Stimulated activated CD4-positive, alpha-beta T cell treated with anti-CD3 and anti-CD28 coated beads, Interleukin-1b, Interleukin-23, amount 100 ng/mL, for 1 hour (primary cell): ENCODE data around the gene AWAT2.

Experiments used
- DNase-seq, 2 donors: peaks; one replicate each; pipeline ENCODE4 v3.0.0-alpha.2; 2020; ENCODE audit warnings: low read depth in 2 of 2

AWAT2 gene

DNA sequence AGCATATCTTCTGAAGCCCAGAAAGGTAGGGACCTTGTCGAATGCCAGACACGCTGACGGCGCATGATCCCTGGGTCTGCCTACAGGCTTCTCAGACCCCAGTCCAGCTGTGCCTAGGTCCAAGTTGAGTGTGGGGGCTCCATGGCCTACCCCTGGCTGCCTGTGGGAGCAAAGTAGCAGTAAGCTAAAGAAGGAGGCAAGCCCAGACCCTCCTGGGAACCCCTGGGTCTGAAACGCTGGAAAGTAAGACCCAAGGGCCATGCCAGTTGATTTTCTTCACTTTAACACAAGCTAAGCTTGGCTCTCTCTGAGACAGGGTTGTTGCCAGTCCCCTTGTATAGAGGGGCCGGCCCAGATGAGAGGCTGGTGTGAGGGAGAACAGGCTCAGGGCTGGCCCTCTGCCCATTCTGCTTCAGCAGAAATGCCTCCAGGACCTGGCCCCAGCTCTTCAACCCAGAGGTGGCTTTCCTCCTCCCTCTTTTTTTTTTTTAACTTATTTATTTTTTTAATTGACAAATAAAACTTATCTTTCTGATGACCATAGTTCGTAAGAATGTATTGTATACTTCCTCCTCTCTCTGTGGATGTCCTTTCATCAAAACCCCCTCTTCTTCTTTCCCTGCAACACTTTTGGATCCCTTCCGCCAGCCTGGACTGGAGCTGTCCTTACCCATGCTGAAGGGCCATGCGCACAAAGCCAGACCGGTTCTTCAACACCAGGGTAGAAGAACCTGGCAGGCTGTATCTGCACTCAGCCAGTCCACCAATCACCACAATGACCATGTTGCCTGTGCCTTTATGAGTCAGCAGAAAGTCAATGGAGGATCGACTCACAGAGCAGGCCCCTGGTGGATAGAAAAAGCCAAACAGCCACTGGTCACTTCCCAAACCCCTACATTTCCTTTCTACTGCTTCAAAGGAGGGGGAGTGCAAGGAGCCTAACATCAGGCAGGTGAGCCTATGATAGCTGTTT is 7.1 kb downstream of the AWAT2 start:
- DNase-seq = no peak

DNA sequence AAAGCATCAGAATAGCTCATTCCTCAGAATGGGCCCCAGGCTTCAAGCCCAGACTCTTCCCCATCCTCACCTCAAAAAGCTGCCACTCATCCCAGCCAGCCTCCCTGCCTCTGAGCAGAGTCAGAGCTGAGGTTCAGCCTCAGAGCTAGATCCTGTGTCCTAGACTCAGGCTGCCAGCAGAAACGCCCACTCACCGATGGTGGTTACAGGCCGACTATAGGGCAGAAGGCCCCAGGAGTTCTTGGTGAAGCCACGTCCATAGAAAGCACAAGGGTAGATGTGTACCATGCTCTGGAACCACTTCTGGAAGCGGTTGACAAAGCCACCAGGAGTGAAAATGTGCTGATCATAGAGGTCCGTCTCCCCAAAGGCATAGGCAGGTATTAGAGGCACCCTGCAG is 7.7 kb downstream of the AWAT2 start:
- DNase-seq = no peak

DNA sequence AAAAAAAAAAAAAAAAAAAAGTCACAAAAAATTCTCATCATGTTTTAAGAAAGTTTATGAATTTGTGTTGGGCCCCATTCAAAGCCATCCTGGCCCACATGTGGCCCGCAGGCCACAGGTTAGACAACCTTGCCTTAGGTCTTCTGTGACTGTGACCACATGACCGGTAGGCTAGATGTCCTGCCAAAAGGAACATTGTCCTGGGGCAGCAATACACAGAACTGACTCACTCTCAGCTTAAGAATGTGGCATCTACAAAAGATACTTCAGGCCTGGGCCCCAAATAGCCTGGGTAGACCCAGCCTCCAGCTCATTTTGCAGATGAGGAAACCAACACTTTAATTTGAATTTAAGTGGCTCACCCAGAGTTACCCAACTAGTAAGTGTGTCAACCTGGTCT is 10.0 kb downstream of the AWAT2 start:
- no peak for DNase-seq

DNA sequence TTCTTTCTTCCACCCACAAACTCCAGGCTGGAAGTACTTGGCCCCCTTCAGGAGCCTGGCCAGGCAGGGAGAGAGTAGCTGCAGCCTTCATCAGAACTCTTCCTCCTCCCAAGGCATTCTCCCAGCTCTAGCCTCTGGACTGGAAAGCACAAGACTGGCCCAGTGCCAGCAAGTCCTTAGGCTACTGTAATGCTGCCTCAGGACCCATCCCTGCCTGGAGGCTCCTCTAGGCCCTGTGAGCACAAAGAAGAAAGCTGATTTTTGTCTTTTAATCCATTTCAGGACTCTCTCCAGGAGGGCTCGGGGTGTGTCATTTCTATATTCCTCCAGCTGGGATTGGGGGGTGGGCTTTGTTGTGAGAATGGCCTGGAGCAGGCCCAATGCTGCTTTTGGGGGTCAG is 10.8 kb downstream of the AWAT2 start:
- DNase-seq = no peak

DNA sequence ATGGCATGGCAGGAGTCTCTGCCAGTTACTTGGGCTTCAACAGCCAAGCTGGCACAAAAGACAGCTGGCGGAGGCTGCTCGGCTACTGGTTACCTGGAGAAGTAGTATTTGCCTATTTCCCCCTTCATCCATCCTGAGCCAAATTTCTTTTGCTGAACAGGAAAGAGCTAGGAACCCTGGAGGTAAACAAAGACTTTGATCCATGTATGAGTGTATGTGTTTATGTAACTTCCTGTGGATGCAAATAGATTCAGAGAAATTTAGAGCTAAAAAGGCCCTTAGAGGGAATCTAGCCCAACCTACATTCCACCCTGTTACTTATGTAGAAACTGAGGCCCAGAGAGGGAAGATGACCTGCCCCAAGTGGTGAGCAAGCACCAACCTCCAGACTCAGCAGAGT is 11.2 kb downstream of the AWAT2 start:
- no peak for DNase-seq

DNA sequence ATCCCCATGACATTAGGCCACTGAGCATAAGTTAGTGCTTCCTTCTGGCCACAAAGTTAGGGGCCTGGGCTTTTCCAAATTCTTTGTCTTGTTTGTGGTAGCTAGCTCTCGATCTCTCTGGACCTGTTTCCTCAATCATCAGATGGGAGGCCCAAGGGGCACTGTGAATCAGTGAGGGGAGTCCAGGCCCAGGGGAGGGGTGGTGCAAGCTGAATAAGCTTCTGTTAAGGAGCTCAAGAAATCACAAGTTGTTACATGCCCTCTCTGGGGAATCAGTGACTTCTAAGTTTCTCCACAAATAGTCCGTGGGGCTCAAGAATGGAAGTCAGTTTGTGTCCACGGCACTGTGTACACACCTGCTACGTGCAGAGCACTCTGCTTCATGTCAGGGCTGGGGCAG is 15.1 kb downstream of the AWAT2 start:
- DNase-seq = no peak

DNA sequence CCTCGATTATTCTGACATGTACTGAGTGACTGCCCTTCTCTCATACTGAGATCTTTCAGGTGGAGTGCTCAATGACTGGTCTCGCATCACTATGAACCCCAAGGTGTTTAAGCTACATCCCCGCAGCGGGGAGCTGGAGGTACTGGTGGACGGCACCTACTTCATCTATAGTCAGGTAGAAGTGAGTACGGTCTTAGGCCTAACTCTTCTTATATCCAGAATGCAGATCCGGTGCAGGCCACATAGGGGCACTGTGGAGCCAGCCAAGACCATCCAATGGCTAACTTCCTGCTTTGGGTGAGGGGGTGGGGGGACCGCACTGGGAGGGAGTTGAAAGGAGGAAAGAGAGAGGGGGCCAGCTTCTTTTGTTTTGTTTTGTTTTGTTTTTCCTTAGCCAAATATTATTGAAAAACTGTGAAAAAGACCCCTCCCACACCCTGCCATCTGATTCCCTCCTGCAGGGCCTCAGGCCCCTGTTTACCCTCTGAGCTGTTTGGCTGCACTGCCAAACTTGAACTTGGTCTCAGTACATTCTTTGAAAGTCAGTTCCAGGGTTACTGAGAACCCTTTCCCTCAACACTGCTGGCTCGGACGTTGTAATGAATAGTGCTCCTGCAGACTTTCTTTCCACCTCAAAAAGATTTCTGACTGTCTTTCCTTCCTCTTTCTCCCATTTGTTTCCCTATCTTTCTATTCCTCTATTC is 16.2 kb downstream of the AWAT2 start:
- DNase-seq = no peak

DNA sequence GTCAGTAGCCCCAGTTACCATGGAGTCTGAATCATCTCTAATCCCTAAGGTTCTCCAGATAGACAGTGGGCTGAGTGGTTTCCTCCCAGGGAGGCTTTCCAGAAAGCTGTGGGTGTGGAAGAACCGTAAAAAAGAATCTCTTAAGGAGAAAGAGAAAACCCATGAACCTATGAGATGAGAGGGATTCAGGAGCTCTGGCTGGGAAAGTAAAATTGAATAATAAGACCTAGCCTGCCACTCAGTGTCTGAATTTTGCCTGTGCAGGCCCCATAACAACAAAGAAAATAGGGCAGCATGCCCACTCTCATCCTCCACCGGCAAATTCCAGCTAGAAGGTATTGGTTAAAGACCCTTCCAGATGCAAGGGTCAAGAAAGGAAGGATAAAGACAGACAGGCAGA is 16.9 kb downstream of the AWAT2 start:
- DNase-seq = no peak

DNA sequence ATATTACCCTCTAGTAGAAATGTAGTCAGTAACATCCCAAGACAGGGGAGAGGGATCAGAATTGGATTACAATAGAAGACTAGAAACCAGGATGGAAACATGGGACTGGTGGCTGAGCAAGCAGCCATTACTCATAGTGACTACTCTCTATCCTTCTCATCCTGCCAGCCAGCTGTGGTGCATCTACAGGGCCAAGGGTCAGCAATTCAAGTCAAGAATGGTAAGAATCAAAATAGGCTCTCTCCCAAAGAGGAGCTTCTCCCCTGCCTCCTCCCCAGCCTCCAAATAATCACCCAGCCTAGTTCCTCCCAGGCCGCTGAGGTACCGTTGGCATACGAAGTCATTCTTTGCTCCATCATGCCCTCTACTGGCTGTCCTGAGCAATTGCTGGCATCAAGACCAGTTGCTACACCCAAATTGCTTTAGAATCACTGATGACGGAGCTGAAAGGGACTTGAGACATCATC is 19.4 kb downstream of the AWAT2 start:
- peak; percentile 1 for DNase-seq

DNA sequence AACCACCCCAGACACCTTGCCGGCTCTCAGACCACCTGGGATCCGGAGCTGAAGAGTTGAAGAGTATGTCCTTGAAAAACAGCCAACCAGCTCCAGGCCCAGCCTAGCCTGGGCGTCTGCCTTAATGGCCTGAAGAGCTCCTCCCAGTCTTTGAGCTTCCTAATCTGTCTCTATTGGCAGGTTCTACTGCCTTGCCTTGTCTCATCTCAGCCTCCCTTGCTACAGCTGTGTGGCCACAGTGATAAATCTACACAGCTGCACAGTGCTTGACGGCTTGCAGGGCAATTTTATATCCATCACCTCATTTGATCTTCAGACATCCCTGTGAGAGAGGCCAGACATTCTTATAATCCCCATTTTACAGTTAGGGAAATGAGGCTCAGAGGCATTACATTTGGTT is 19.9 kb downstream of the AWAT2 start:
- no peak for DNase-seq

DNA sequence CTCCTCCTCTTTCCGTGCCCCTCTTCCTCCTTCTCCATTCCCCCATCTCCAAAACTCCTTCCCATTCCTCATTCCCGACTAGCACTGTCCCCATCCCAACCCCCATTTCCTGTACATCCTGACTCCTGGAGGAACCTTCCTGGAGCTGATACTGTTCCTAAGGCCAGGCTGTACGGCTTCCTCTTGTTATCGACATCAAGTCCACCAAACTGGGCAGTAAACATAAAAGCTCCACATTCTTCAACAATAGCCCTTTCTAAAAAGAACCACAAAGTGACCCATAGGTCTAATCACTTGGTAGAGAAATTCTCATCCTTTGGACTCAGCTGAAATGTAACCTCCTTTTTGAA is 22.9 kb downstream of the AWAT2 start:
- DNase-seq = no peak

DNA sequence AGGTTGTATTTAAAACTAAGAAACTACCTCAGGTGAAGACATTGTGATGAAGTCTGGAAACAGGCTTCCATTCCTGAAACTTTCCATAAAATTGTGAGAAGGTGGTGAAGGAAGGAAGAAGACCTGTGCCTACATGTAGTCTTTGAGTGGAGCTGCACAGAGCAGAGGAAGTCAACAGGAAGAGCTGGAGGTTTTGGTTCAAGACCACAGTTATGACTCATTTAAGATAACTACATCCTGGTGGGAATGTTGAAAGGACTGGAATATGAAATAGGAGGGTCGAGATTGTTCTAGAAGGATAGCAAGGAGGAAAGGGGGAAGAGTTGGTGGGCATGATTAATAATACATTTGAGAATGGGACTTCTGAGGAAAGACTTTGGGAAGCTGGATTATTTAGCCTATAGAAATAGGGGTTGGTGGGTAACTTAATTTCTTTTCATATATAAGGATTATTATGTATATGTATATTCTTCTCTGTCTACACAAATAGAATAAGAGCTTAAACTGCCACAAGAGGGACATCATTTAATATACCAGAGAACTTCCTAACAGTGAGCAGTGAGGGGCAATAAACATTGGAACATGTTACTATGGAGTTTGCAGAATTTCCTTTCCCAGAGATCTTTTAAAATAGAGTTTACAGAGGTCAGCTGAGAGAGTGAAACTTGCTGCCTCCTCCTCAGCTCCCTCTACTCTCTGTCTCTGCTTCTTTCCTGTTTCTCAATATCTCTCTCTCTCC is 23.5 kb downstream of the AWAT2 start:
- DNase-seq = no peak

DNA sequence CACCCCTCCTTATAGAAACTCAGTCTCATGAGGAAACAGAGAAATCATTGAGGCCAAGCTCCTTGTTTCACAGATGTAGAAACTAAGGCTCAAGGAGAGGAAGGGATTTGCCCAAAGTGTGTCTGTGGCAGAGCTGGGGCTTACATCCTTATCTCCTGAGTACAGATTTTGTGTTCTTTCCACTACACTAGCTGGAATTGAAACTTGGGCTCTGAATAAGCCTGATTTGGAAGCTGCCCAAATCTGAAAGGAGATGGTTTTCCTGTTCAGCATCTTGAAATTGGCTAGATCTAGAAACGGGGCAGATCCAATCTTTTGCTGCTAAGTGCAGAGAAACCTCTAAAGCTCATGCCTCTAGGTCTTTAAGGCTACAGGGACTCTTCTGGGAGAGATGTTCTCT is 24.3 kb downstream of the AWAT2 start:
- no peak for DNase-seq

DNA sequence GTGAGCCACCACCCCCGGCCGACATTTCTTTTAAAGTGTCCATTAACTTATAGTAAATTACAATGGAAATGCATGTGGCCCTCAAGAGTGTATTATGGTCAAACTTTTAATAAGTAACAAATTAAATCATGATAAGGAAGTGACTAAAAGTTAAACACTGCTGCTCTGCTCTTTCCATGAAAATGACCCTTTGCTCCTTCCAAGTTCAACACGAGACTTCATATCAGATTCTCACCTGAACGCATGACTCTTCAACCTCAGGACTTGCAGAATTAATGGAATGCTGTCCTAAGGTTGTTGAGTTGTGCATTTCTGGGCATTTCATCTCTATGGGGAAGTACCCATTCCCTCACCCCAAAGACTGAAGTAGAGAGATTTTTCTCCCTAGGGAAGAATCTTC is 27.1 kb downstream of the AWAT2 start:
- no peak for DNase-seq

DNA sequence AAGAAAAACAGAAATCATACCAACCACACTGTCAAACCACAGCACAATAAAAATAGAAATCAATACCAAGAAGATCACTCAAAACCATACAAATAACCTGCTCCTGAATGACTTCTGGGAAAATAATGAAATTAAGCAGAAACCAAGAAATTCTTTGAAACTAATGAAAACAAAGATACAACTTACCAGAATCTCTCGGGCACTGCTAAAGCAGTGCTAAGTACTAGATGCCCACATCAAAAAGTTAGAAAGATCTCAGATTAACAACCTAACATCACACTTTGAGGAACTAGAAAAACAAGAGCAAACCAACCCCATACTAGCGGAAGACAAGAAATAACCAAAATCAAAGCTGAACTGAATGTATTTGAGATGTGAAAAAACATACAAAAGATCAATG is 33.2 kb downstream of the AWAT2 start:
- DNase-seq = no peak

DNA sequence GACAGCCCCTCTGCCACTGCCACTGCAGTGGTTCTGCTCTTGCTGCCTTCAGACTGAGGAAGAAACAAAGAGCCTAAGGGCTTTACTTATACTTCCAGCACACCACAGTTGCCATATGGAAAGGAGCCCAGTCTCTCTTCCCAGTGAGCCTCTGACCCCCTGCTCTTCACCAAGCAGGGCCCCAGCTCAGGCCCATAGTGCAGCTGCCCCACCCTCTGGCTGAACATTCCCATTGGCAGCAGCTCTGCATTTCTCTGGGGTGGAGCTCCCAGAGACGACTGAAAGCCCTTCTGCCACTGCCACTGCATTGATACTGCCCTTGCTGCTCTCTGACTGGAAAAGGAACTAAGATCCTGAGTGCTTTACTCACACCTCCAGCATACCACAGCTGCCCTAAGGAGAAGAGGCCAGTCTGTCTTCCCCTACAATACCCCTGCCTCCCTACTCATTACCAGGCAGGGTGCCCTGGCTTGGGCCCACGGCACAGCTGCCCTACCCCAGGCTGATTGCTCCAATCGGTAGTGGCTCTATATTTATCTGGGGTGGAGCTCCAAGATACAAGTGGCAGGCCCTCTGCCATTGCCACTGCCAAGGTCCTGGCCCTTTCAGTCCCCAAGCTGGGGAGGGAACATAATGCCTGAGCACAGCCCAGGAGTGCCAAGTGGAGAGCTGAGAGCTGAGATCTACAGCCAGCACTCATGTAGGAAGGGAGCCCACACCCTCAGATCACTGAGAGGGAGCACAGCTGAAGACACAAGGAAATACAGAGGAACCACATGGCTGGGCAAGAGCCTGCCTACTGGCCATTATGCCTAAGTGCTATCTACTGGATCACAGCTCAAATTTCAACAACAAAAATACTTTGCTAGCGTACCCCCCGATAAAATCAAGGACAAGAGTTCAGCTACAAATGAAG is 36.0 kb downstream of the AWAT2 start:
- no peak for DNase-seq

DNA sequence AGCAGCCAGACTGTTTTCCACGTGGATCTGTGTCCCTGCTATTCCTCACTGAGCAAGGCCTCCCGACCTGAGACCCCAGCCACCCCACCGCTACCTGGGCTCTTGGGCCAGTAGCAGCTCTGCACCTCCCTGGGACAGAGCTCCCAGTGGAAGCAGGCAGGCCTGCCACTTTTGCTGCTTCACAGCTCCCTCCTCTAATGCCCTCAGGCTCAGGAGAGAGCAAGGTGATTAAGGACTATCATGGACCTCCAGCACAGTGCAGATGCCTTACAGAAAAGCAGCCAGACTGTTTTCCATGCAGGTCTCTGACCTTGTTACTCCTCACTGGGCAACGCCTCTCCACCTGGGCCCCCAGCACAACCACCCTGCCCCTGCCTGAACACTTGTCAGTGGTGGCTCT is 37.0 kb downstream of the AWAT2 start:
- no peak for DNase-seq

DNA sequence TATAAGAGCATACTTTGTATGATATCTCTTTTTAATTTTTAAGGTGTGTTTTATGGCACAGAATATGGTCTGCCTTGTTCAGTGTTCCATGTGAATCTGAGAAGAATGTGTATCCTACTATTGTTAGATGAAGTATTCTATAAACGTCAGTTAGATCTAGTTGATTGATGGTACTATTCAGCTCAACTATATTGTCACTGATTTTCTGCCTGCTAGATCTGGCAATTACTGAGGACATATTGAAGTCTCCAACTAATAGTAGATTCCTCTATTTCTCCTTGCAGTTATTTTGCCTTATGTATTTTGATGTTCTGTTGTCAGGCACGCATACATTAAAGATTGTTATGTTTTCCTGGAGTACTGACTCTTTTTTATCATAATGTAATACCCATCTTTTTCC is 39.8 kb downstream of the AWAT2 start:
- no peak for DNase-seq

DNA sequence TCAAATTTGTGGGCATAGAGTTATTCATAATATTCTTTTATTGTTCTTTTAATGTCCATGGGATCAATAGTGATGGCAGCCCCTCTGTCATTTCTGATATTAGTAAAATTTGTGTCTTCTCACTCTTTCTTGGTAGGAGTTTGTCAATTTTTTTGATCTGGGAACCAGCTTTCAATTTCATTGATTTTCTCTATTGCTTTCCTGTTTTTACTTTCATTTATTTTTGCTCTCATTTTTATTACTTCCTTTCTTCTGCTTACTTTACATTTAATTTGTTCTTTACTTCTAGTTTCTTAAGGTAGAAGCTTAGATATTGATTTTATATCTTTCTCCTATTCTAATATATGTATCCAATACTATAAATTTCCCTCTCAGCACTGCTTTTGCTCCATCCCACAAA is 40.7 kb downstream of the AWAT2 start:
- no peak for DNase-seq

DNA sequence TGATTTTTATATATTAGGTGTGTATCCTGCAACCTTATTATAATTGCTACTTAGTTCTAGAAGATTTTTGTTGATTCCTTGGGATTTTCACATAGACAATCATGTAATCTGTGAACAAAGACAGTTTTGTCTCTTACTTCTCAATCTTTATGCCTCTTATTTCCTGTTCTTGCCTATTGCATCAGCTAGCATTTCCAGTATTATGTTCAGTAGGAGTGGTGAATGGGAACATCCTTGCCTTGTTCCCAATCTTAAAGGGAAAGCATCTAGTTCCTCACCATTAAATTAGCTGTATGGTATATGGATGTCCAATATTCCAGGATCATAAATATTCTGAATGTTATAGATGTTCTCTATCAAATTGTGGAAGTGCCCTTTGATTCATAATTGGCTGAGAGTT is 41.8 kb downstream of the AWAT2 start:
- no peak for DNase-seq

DNA sequence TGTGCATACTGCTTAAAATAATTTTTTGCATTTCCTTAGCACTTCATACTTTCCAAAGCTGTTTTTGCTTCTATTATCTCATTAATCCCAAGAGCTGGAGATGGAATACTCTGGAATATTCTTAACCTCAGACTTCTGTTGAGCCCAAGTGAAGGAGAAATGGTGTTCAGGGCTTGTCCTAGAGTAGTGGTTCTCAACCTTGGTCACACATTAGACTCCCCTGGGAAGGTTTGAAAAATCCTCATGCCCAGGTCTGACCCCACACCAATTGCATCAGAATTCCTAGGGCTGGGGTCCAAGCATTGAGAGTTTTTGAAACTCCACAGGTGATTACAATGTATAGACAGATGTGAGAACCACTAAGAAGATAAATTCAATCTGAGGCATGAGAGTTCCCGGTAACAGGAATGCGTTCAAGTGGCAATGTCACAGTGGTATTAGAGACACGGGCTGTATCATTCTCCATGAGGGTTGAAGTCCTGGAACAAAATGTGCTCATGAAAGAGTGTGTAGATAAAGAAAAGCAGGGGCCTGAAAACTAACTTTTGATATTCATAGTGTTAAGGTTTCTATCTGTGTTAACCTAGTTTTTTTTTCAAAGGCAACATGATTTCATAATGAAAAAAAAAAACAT is 47.9 kb downstream of the AWAT2 start:
- no peak for DNase-seq
